ENCODE data around the gene ATG10. TPM values are rescaled to one million over a fixed set of nuclear protein-coding genes. Genes with fewer than 3 reads are reported as not detected.

ATG10 gene
- polyA plus RNA-seq, 3 donors from 2014 or later = 11.1 to 14.4 (median 12.5) TPM

DNA sequence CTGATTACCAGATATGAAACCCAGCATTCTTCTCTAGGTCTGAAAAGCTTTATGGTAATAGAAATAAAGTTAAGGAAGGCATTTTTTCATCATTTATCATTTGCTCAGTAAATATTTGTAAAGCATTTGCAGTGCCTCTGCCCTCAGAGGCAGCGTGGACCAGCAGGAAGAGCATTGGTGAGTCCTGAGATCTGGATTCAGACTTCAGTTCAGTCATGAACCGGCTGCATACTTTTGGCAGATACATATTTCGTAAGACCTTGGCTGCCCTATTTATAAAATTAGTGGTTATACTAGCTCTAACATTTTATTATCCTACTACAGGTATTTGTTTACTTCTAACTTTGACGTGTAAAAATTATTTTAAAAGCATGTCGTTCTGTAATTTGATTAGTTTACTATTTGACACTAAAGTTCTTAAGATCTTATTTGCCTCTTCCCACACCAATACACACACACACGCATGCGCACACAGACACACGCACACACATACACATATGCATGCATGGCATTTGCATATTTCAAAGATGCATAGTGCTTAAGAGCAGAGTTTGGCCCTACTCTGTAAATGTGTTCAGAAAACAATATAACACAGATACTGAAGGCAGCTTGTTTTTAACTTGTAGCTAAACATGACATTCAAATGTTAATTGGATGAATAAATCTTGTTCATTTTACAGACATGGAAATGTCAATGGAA lies 204.4 kb downstream of the ATG10 start:
- H3K27me3 Mint-ChIP-seq (ENCODE audit: low read depth in 3 of 3) = no peaks in the 10 kb centered on the region

GRCh38 chr5:82178378-82178777 lies 206.6 kb downstream of the ATG10 start:
- Mint-ChIP-seq H3K27ac (no peak overlapping the region), H3K9me3 (no peaks in the 10 kb centered on the region), H3K27me3 (ENCODE audit: low read depth in 3 of 3) (no peaks in the 10 kb centered on the region), H3K4me3 (no peak overlapping the region), H3K4me1 (peaks cover 6 to 13% of the 10 kb centered on the region in 2 donors), H3K36me3 (peaks cover 13 to 22% (median 16%) of the 10 kb centered on the region in 3 donors)
- DNase-seq = no peak

More for the DNA sequence above, 204.4 kb downstream of the ATG10 start:
- peaks cover 6 to 13% of the 10 kb centered on the region in 2 donors for H3K4me1 Mint-ChIP-seq
- H3K27ac Mint-ChIP-seq = no peak overlapping the region
- H3K36me3 Mint-ChIP-seq = peaks cover 10 to 12% (median 12%) of the 10 kb centered on the region in 3 donors
- no peak for DNase-seq
- H3K9me3 Mint-ChIP-seq = no peaks in the 10 kb centered on the region
- H3K4me3 Mint-ChIP-seq = no peak overlapping the region

- Mint-ChIP-seq H3K4me1 (no peaks in the 10 kb centered on the region), H3K27ac (no peak overlapping the region), H3K36me3 (peaks cover 13 to 23% (median 16%) of the 10 kb centered on the region in 3 donors), H3K27me3 (ENCODE audit: low read depth in 3 of 3) (no peaks in the 10 kb centered on the region), H3K9me3 (no peaks in the 10 kb centered on the region), H3K4me3 (no peak overlapping the region)
- no peak for DNase-seq
Measured at GRCh38 chr5:82182662-82183061, 210.8 kb downstream of the ATG10 start.

- Mint-ChIP-seq H3K27ac (no peak overlapping the region), H3K4me1 (no peaks in the 10 kb centered on the region), H3K4me3 (no peak overlapping the region), H3K36me3 (peaks cover 13 to 19% (median 16%) of the 10 kb centered on the region in 3 donors), H3K27me3 (ENCODE audit: low read depth in 3 of 3) (no peaks in the 10 kb centered on the region), H3K9me3 (no peaks in the 10 kb centered on the region)
- DNase-seq = no peak
Measured at GRCh38 chr5:82183828-82184227, 212.0 kb downstream of the ATG10 start.

GRCh38 chr5:82185851-82186250 lies 214.0 kb downstream of the ATG10 start:
- no peak overlapping the region for H3K4me3 Mint-ChIP-seq
- no peaks in the 10 kb centered on the region for H3K9me3 Mint-ChIP-seq
- DNase-seq = no peak
- H3K4me1 Mint-ChIP-seq = no peaks in the 10 kb centered on the region
- H3K27ac Mint-ChIP-seq = no peak overlapping the region
- peaks cover 9 to 16% (median 14%) of the 10 kb centered on the region in 3 donors for H3K36me3 Mint-ChIP-seq
- H3K27me3 Mint-ChIP-seq (ENCODE audit: low read depth in 3 of 3) = no peaks in the 10 kb centered on the region

DNA sequence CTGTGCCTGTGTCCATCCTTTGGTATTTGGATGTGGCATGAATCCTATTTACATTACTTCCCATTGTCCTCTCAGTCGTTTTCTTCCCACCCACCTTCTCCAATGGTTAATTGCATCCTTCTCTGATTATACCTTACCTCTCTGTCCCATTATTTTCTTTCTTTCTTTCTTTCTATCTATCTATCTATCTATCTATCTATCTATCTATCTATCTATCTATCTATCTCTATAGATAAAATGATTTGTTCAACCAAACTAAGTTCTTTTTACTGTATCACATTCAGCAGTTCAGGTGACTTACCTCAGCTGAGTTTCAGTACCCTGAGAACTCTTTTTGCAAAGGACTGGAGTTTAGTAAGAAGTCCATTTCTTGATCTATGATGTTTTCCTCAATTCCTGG lies 225.7 kb downstream of the ATG10 start:
- Mint-ChIP-seq H3K27me3 (ENCODE audit: low read depth in 3 of 3) (no peaks in the 10 kb centered on the region), H3K36me3 (peaks cover 0 to 5% (median 0%) of the 10 kb centered on the region in 3 donors), H3K4me1 (no peaks in the 10 kb centered on the region), H3K27ac (no peak overlapping the region), H3K9me3 (no peaks in the 10 kb centered on the region), H3K4me3 (no peak overlapping the region)
- DNase-seq = no peak

GRCh38 chr5:82204567-82204966 lies 232.7 kb downstream of the ATG10 start:
- no peak for DNase-seq
- Mint-ChIP-seq H3K27ac (no peak overlapping the region), H3K4me1 (no peaks in the 10 kb centered on the region), H3K9me3 (no peaks in the 10 kb centered on the region), H3K27me3 (ENCODE audit: low read depth in 3 of 3) (no peaks in the 10 kb centered on the region), H3K4me3 (no peak overlapping the region), H3K36me3 (no peaks in the 10 kb centered on the region)

GRCh38 chr5:82205005-82205404 lies 233.2 kb downstream of the ATG10 start:
- no peak overlapping the region for H3K4me3 Mint-ChIP-seq
- no peaks in the 10 kb centered on the region for H3K9me3 Mint-ChIP-seq
- no peak overlapping the region for H3K27ac Mint-ChIP-seq
- H3K4me1 Mint-ChIP-seq = no peaks in the 10 kb centered on the region
- no peaks in the 10 kb centered on the region for H3K27me3 Mint-ChIP-seq (ENCODE audit: low read depth in 3 of 3)
- no peak for DNase-seq
- H3K36me3 Mint-ChIP-seq = no peaks in the 10 kb centered on the region

- peaks cover 0 to 4% (median 0%) of the 10 kb centered on the region in 3 donors for H3K36me3 Mint-ChIP-seq
- DNase-seq = no peak
- H3K27ac Mint-ChIP-seq = no peak overlapping the region
- no peaks in the 10 kb centered on the region for H3K9me3 Mint-ChIP-seq
- H3K4me3 Mint-ChIP-seq = no peak overlapping the region
- no peaks in the 10 kb centered on the region for H3K4me1 Mint-ChIP-seq
- H3K27me3 Mint-ChIP-seq (ENCODE audit: low read depth in 3 of 3) = no peaks in the 10 kb centered on the region
Measured at GRCh38 chr5:82208371-82208770, 236.5 kb downstream of the ATG10 start.

GRCh38 chr5:82211855-82212572 lies 240.2 kb downstream of the ATG10 start:
- H3K4me3 Mint-ChIP-seq = no peak overlapping the region
- H3K9me3 Mint-ChIP-seq = no peaks in the 10 kb centered on the region
- no peaks in the 10 kb centered on the region for H3K27me3 Mint-ChIP-seq (ENCODE audit: low read depth in 3 of 3)
- H3K4me1 Mint-ChIP-seq = no peaks in the 10 kb centered on the region
- no peak overlapping the region for H3K27ac Mint-ChIP-seq
- DNase-seq = no peak
- peaks cover 0 to 4% (median 0%) of the 10 kb centered on the region in 3 donors for H3K36me3 Mint-ChIP-seq

DNA sequence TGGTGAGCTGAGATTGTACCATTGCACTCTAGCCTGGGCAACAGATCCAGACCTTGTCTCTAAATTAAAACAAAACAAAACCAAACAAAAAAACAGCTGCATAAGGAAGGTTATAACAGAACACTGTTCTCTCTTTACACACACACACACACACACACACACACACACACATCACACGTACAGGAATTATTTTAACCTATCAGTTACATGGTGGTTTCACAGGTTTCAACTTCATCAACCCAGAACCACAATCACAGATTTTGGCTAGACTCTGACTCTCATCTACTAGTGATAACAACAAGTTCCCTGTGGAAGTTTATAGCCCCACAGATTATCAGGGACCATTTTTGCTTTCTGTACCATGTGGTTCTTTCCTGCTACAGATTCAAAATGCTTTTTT lies 246.1 kb downstream of the ATG10 start:
- Mint-ChIP-seq H3K4me3 (peak overlapping the region in 2 of 5 donors; percentile 27 to 28), H3K9me3 (no peaks in the 10 kb centered on the region), H3K27ac (peak overlapping the region in 4 of 6 donors; percentile 31 to 71 (median 44)), H3K4me1 (peaks cover 10 to 15% of the 10 kb centered on the region in 2 donors), H3K36me3 (peaks cover 0 to 3% (median 0%) of the 10 kb centered on the region in 3 donors), H3K27me3 (ENCODE audit: low read depth in 3 of 3) (peaks cover 0 to 4% (median 3%) of the 10 kb centered on the region in 3 donors)
- DNase-seq = peak; percentile 17 to 47 (median 41)

DNA sequence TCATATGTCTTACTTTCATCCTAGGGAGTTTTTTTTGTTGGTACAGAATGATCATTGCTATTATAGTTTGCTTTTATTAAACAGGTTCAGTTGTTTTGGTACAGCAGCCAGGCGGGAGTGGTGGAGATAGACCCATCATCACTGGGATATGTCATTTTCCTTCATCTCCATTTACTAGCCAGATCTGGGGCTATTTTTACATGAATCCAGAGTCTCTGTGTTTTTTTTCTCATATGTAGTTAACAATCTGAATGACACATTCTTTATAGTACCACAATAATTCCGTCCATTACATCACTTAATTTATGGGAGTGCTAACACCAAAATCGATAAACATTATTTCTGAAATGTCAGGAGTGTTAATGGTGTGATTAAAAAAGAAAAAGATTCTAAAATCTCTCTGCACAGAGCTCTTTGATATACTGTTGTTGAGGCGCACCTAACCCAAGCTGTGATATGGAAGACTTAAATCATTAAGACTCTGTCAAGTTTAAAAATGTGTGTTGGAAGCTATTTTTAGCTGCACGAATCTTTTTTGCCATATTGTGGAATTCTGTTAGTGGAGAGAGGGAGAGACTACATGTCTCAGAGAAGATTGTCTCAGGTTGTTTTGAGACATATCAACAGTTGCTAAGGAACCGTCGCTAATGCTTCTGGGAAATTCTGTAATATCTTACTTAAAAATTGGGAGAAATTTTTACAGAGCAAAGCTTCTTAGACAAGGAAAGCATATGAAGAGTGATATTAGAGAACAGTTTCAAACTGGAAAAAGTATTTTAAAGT lies 246.7 kb downstream of the ATG10 start:
- H3K4me3 Mint-ChIP-seq = no peak overlapping the region
- peaks cover 10 to 15% of the 10 kb centered on the region in 2 donors for H3K4me1 Mint-ChIP-seq
- peaks cover 0 to 3% (median 0%) of the 10 kb centered on the region in 3 donors for H3K36me3 Mint-ChIP-seq
- peak overlapping the region in 1 of 6 donors; percentile 71 for H3K27ac Mint-ChIP-seq
- H3K9me3 Mint-ChIP-seq = no peaks in the 10 kb centered on the region
- DNase-seq = no peak
- H3K27me3 Mint-ChIP-seq (ENCODE audit: low read depth in 3 of 3) = peaks cover 0 to 4% (median 3%) of the 10 kb centered on the region in 3 donors

DNA sequence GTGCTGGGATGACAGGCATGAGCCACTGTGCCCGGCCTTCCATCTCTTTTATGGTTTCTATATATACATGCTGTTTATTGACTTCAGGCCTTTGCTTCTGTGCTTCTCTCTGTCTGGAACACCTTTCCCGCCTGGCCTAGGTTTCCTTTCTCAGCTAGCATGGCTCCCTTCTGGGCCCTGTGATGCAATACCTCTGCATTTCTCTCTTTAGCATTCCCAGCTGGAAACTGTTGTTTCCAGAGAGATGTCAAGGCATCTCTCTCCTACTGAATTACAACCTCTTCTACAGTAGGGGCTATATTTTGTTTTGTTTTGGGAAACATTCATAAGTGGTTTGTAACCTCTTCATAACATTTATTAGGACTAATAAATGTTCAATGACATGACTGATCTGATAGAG lies 249.2 kb downstream of the ATG10 start:
- Mint-ChIP-seq H3K4me1 (peaks cover 10 to 22% of the 10 kb centered on the region in 2 donors), H3K4me3 (no peak overlapping the region), H3K27me3 (ENCODE audit: low read depth in 3 of 3) (peaks cover 0 to 4% (median 3%) of the 10 kb centered on the region in 3 donors), H3K36me3 (peaks cover 0 to 3% (median 0%) of the 10 kb centered on the region in 3 donors), H3K27ac (no peak overlapping the region), H3K9me3 (no peaks in the 10 kb centered on the region)
- DNase-seq = no peak

Measured in immature natural killer cell (primary cell).